ENCODE measurements around the gene ABTB1. TPM values are rescaled to one million over a fixed set of nuclear protein-coding genes. Genes with fewer than 3 reads are reported as not detected.
A peak's percentile ranks its signal among the peaks of the same experiment; 100 is the strongest.

ABTB1 gene
- total RNA-seq, 4 donors from 2014 or later, result 27.8 to 68.7 (median 39.3) TPM

DNA sequence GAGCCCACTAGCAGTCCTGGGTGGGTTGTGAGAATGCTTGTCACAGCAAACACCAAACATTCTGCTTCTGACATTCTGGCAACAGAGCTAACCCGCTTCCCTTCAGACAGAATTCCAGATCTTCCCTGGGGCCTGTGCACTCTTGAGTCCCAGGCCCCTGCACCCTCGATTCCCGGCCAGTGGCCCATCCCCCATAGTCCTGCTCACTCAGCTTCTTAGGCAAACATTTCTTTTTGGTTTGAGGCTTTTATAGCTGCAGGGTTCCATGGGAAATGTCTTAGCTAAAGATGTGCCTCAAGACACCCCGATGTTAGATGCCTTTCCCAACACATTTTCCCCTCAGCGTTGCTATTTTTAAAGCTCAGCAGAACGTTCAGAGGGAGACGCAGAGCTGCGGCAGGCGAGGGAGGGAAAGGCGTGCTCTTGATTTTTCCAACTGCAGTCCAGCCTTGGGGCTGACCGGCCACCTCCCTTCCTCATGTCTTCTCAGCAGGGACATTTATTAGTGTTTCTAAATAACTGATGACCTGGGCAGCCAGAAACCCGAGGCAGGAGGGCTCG lies 35.2 kb downstream of the ABTB1 start:
- intact Hi-C loops (cut with DNase I; ENCODE audit: low total_unique reads), result no loop called here
- H3K4me3 ChIP-seq (ENCODE audit: low read depth, poor library complexity, severe bottlenecking), result no peak overlapping the region
- no peak for TF ChIP-seq POLR2A (IDR thresholded peaks at IDR 0.05)
- TF ChIP-seq, protein P1, sequence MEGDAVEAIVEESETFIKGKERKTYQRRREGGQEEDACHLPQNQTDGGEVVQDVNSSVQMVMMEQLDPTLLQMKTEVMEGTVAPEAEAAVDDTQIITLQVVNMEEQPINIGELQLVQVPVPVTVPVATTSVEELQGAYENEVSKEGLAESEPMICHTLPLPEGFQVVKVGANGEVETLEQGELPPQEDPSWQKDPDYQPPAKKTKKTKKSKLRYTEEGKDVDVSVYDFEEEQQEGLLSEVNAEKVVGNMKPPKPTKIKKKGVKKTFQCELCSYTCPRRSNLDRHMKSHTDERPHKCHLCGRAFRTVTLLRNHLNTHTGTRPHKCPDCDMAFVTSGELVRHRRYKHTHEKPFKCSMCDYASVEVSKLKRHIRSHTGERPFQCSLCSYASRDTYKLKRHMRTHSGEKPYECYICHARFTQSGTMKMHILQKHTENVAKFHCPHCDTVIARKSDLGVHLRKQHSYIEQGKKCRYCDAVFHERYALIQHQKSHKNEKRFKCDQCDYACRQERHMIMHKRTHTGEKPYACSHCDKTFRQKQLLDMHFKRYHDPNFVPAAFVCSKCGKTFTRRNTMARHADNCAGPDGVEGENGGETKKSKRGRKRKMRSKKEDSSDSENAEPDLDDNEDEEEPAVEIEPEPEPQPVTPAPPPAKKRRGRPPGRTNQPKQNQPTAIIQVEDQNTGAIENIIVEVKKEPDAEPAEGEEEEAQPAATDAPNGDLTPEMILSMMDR (IDR thresholded peaks at IDR 0.05), result no peak
- DNase-seq (ENCODE audit: low spot score in 2 of 2), result peak in 1 of 2 donors; percentile 84
- 54 to 61% methylated on average over 13 of the region's 13 CpGs for WGBS, 2 donors

DNA sequence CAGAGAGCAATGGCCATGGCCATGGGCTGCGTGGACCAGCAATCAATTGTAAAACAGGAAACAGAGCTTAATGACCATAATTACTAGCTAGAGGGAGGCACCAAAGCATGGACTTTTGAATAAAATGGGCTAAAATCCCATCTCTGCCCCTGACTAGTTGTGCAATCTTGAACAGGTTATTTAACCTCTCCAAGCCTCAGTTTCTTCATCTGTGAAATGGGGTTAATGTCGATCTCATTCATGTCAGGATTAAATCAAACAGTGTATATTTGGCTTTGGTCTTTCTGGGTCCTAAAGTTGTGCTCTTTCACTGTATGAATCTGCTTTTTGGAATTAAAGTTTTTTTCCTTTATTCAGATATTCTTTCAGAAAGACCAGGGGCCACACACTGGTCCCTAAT lies 36.1 kb downstream of the ABTB1 start:
- WGBS, 2 donors, result 58 to 75% methylated on average over 2 of the region's 2 CpGs
- intact Hi-C loops (cut with DNase I; ENCODE audit: low total_unique reads), result no loop called here
- H3K4me3 ChIP-seq (ENCODE audit: low read depth, poor library complexity, severe bottlenecking), result no peak overlapping the region
- TF ChIP-seq, protein P1 (IDR thresholded peaks at IDR 0.05), result no peak
- TF ChIP-seq POLR2A (IDR thresholded peaks at IDR 0.05), result no peak
- DNase-seq (ENCODE audit: low spot score in 2 of 2), result no peak

DNA sequence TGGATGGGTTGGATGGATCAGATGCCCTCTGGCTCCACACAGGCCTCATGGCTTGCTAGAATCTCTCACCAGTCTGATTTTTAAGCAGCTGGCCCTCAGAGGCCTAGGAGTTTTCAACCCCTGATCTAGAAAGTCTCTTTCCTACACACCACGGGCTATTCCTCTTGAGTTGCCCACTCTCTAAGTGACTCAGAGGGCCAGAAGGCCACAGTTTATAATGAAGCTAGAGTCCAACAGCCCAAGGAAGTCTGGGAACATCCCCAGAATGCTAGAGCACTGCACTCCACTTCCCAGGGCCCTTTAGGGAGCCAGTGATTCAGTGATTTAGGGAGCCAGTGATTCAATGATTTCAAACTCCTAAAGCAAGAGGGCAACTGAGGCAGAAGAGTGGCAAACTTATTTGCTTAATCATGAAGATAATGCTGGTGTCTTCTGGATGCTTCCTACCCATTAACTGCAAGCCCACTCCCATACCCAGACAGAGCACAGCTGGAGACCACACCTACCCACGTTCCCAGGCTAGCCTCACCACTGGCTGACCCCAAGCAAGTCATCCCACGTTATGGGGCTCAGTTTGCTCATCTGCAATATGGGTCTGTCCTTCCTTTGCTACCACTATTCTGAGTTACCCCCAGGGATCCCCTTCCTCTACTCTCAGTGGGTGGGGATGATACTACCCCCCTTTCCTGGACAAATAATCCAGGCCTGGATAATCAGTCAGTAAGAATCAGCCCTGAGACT lies 36.7 kb downstream of the ABTB1 start:
- intact Hi-C loops (cut with DNase I; ENCODE audit: low total_unique reads), result no loop called here
- peak in 1 of 2 donors; percentile 10 for DNase-seq (ENCODE audit: low spot score in 2 of 2)
- TF ChIP-seq POLR2A (IDR thresholded peaks at IDR 0.05), result no peak
- TF ChIP-seq, protein P1 (IDR thresholded peaks at IDR 0.05), result no peak
- no peak overlapping the region for H3K4me3 ChIP-seq (ENCODE audit: low read depth, poor library complexity, severe bottlenecking)
- WGBS, 2 donors, result 76 to 85% methylated on average over 3 of the region's 3 CpGs

DNA sequence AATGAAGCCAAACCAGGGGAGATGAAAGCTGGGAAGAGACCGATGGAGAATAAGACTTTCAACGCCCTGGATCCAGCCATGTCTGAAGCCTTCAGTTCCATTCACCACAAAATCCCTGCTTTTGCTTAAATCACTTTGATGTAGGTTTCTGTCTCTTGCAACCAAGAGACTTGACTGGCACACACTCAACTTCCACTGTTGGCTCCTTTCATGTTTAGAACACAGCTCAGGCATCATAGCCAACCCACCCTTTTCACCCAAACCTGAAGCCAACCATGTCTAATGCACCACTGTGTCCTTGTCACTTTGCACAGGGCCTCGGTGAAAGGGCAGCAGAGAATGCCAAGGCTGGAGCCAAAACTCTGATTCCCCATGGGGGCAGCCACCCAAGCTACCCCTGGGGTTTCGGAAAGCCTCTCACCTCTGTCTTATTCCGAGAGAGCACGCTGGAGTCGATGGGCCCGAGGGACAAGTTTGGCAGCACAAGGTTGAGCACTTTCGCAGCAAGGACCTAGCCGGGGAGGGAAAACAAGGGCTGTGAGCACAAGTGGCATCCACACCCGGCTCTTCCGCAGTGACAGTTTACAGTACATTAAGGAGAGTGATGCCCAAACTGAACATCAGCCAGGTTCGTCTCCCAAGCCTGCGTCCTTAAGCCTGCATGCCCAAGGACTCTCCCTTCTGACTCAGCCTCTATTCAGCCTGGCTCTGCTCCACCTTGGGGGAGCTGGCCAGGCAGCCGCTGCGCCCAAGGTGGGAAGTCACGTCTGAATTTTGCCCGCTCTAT lies 37.6 kb downstream of the ABTB1 start:
- TF ChIP-seq, protein P1 (IDR thresholded peaks at IDR 0.05), result no peak
- TF ChIP-seq POLR2A (IDR thresholded peaks at IDR 0.05), result no peak
- no peak overlapping the region for H3K4me3 ChIP-seq (ENCODE audit: low read depth, poor library complexity, severe bottlenecking)
- peak in 1 of 2 donors; percentile 48 for DNase-seq (ENCODE audit: low spot score in 2 of 2)
- WGBS, 2 donors, result 51 to 76% methylated on average over 18 of the region's 18 CpGs
- intact Hi-C loops (cut with DNase I; ENCODE audit: low total_unique reads), result no loop called here

DNA sequence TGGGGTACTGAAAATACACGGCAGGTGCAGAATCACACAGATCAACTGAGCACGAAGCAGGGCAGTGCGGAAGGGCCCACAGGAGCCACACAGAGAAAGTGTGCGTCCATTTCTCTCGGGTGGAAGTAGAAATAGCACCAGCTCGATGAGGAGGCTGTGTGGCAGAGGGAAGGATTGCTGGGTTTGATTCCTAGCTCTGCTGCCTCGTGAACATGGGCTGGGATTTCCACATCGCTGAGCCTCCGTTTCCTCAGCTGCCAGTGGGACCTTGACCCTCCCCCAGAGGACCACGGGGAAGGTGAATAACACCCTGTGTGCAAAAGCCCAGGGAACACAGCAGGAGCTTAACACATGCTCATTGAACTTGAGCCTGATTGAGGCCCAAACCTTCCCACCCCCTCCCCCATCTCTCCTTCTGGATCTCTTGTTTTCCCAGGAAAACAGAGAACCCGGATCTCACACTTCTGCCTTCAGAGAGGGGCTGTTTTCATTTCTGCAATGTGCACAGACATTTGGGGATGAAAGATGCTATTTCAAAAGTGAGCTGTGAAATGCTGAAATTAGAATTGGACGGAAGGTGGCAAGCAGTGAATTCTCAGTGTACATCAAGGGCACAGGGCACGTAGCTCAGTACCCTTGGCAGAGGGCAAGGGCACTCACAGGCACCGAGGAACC lies 38.4 kb downstream of the ABTB1 start:
- 84% methylated on average over 14 of the region's 14 CpGs for WGBS, 2 donors
- DNase-seq (ENCODE audit: low spot score in 2 of 2), result peak in 1 of 2 donors; percentile 54

More for the DNA sequence above, 38.4 kb downstream of the ABTB1 start:
- no peak overlapping the region for H3K4me3 ChIP-seq (ENCODE audit: low read depth, poor library complexity, severe bottlenecking)
- TF ChIP-seq POLR2A (IDR thresholded peaks at IDR 0.05), result no peak
- intact Hi-C loops (cut with DNase I; ENCODE audit: low total_unique reads), result no loop called here
